Spleen (tissue), 11 donors: ENCODE results near the gene ITGA6. TPM values are rescaled to one million over a fixed set of nuclear protein-coding genes. Genes with fewer than 3 reads are reported as not detected.
"Not testable (repeated sequence)": the region's sequence is repeated elsewhere in the genome, so short reads cannot be mapped to it uniquely, and the experiment has no call there.

Source experiments
- DNase-seq: peaks from one replicate; pipeline ENCODE4 v3.0.0-alpha.2; 2020
- H3K27ac ChIP-seq, 8 donors: fragments of 200-600 bp; sonication (generic) in 7 of 8; 1 replicate in 4 of 8; 2 replicates in 4 of 8; pipeline versions ENCODE4 v1.5.0 to v1.8.0; 2016 to 2021; ENCODE audit warnings: inconsistent platforms in 4 of 8, mild to moderate bottlenecking in 4 of 8, moderate library complexity in 1 of 8
- H3K27me3 ChIP-seq, 7 donors: fragments of 200-600 bp; sonication (generic) in 6 of 7; replicated peaks in 1 of 7; 1 replicate in 4 of 7; 2 replicates in 3 of 7; pipeline versions ENCODE4 v1.5.0 to v1.8.0; 2016 to 2021; ENCODE audit warnings: inconsistent platforms in 3 of 7, mild to moderate bottlenecking in 1 of 7
- H3K36me3 ChIP-seq, 6 donors: fragments of 200-600 bp; sonication (generic) in 5 of 6; 1 replicate in 4 of 6; 2 replicates in 2 of 6; pipeline versions ENCODE4 v1.5.0 to v1.8.0; 2016 to 2021; ENCODE audit warnings: inconsistent platforms in 2 of 6
- H3K4me1 ChIP-seq, 6 donors: fragments of 200-600 bp; sonication (generic) in 5 of 6; 1 replicate in 3 of 6; 2 replicates in 3 of 6; pipeline versions ENCODE4 v1.5.0 to v1.8.0; 2016 to 2021; ENCODE audit warnings: inconsistent platforms in 3 of 6
- H3K4me3 ChIP-seq, 8 donors: fragments of 200-600 bp; sonication (generic) in 7 of 8; 1 replicate in 4 of 8; 2 replicates in 4 of 8; pipeline versions ENCODE4 v1.5.0 to v1.8.0; 2016 to 2021; ENCODE audit warnings: inconsistent platforms in 4 of 8, mild to moderate bottlenecking in 4 of 8, moderate library complexity in 2 of 8
- H3K9me3 ChIP-seq, 8 donors: fragments of 200-600 bp; sonication (generic) in 7 of 8; 1 replicate in 4 of 8; 2 replicates in 4 of 8; pipeline versions ENCODE4 v1.5.0 to v1.8.0; 2016 to 2021; ENCODE audit warnings: inconsistent platforms in 4 of 8
- CTCF ChIP-seq, 11 experiments: fragments of 200-600 bp in 7 of 11; fragments of 450-650 bp in 4 of 11; sonication (generic) in 4 of 11; IDR thresholded peaks in 8 of 11; conservative IDR thresholded peaks in 3 of 11; 1 replicate in 7 of 11; 2 replicates in 4 of 11; pipeline versions ENCODE4 v1.4.0 to v1.8.0; 2016 to 2021; ENCODE audit warnings: antibody characterized with exemption in 11 of 11, inconsistent platforms in 4 of 11, mild to moderate bottlenecking in 1 of 11
- POLR2A ChIP-seq, 3 donors: fragments of 450-650 bp; IDR thresholded peaks; one replicate each; pipeline ENCODE4 v1.5.1; 2017; ENCODE audit warnings: antibody characterized with exemption in 3 of 3, mild to moderate bottlenecking in 1 of 3
- POLR2AphosphoS5 ChIP-seq, 3 donors: sonication (generic); formaldehyde crosslinking; IDR thresholded peaks; one replicate each; pipeline ENCODE4 v1.5.1; 2017; ENCODE audit warnings: antibody characterized with exemption in 3 of 3
- WGBS, 5 donors: extraction: QIAGEN DNeasy Blood & Tissue Kit in 3 of 5; methylation state at CpG; one replicate each; pipeline versions ENCODE4 v1.1.5 to v1.1.7; 2013 to 2018; 5-methylcytosine and 5-hydroxymethylcytosine counted together
- intact Hi-C: fragments of 100-400 bp; cut with DNase I; formaldehyde crosslinking; loops from one replicate; pipeline ENCODE4 v1.15.0; 2023; ENCODE audit warnings: low total_unique reads
- polyA plus RNA-seq, 3 donors: library from polyadenylated mRNA; stranded (reverse); fragments of 200-250 nt; gene quantifications; one replicate each; pipeline ENCODE4 v1.2.1, GENCODE V29; 2013
- total RNA-seq, 7 donors: library from RNA; depleted of rRNA in 3 of 7; stranded (reverse); fragments of >200 nt in 3 of 7; fragmentation: NEBNext Ultra II Directional in 4 of 7; extraction: Animal tissue kit (Norgen Biotek cat#: 25700) in 4 of 7; gene quantifications; one replicate each; pipeline versions ENCODE4 v1.1.0 to v1.2.1, GENCODE V29; 2016 to 2021
- donor health status: healthy with polysubstance abuse.
- donor health status: DM: no; HTN: no; CAD: no; lungs with moderate emphysema.
- donor health status: DM: no; HTN: no; CAD: no.
- donor health status: Bipolar disorder and iron deficiency.
- donor health status: healthy.
- donor health status: DM: no; HTN: no; CAD: no.
- donor health status: DM: yes; HTN: yes; CAD: no.

Gene ITGA6
- total and polyA plus RNA-seq, 10 donors = 6.9 to 172 (median 88.8) TPM

- Histone ChIP-seq H3K27ac (no peak overlapping the region), H3K36me3 (peaks cover 0 to 19% (median 0%) of the 10 kb centered on the region in 6 donors), H3K27me3 (no peaks in the 10 kb centered on the region), H3K4me1 (no peaks in the 10 kb centered on the region), H3K9me3 (peaks cover 0 to 42% (median 35%) of the 10 kb centered on the region in 8 donors), H3K4me3 (no peak overlapping the region)
- no peak for TF ChIP-seq CTCF (IDR thresholded peaks at IDR 0.05 in 8 of 11, conservative IDR thresholded peaks at IDR 0.05 in 3 of 11)
- no peak for TF ChIP-seq POLR2A (IDR thresholded peaks at IDR 0.05)
- TF ChIP-seq POLR2AphosphoS5 (IDR thresholded peaks at IDR 0.05) = no peak
- DNase-seq = no peak
- intact Hi-C loops = no loop called here
- WGBS, 5 donors = 87 to 99% (median 92%) methylated on average over 3 of the region's 3 CpGs
These were observed 107.7 kb downstream of the ITGA6 start for GRCh38 chr2:172535119-172535518.

- H3K4me1 ChIP-seq, H3K27ac ChIP-seq, DNase-seq, H3K4me3 ChIP-seq, intact Hi-C loops, H3K27me3 ChIP-seq: not testable (repeated sequence)
- 89 to 96% (median 94%) methylated on average over 14 to 35 of the region's 37 CpGs; no CpG with 5 or more reads in 1 of the 5 donors for WGBS, 5 donors
- peaks cover 0 to 12% (median 0%) of the 10 kb centered on the region in 6 donors for H3K36me3 ChIP-seq
- peaks cover 0 to 51% (median 44%) of the 10 kb centered on the region in 8 donors for H3K9me3 ChIP-seq
These were observed 110.5 kb downstream of the ITGA6 start for GRCh38 chr2:172537851-172538250.

- TF ChIP-seq POLR2A (IDR thresholded peaks at IDR 0.05) (no peak), CTCF (IDR thresholded peaks at IDR 0.05 in 8 of 11, conservative IDR thresholded peaks at IDR 0.05 in 3 of 11) (no peak), POLR2AphosphoS5 (IDR thresholded peaks at IDR 0.05) (no peak)
- peaks cover 0 to 48% (median 30%) of the 10 kb centered on the region in 8 donors for H3K9me3 ChIP-seq
- WGBS, 5 donors = 67 to 96% (median 89%) methylated on average over 4 of the region's 4 CpGs
These were observed 112.4 kb downstream of the ITGA6 start for GRCh38 chr2:172539767-172540166.

GRCh38 chr2:172540421-172540820 lies 113.0 kb downstream of the ITGA6 start:
- Histone ChIP-seq H3K9me3 (peaks cover 0 to 44% (median 24%) of the 10 kb centered on the region in 8 donors), H3K27me3 (no peaks in the 10 kb centered on the region), H3K27ac (no peak overlapping the region), H3K4me3 (no peak overlapping the region), H3K4me1 (no peaks in the 10 kb centered on the region), H3K36me3 (no peaks in the 10 kb centered on the region)
- no peak for TF ChIP-seq POLR2A (IDR thresholded peaks at IDR 0.05)
- no peak for TF ChIP-seq POLR2AphosphoS5 (IDR thresholded peaks at IDR 0.05)
- TF ChIP-seq CTCF (IDR thresholded peaks at IDR 0.05 in 8 of 11, conservative IDR thresholded peaks at IDR 0.05 in 3 of 11) = no peak
- intact Hi-C loops = no loop called here
- no peak for DNase-seq

More at GRCh38 chr2:172539767-172540166, 112.4 kb downstream of the ITGA6 start:
- Histone ChIP-seq H3K36me3 (no peaks in the 10 kb centered on the region), H3K27ac (no peak overlapping the region), H3K4me3 (no peak overlapping the region), H3K27me3 (no peaks in the 10 kb centered on the region), H3K4me1 (no peaks in the 10 kb centered on the region)
- DNase-seq = no peak
- intact Hi-C loops = no loop called here
